Right renal cortex interstitium (tissue), 3 donors: ENCODE measurements around the gene MSH5. TPM values are rescaled to one million over a fixed set of nuclear protein-coding genes. Genes with fewer than 3 reads are reported as not detected.

Source experiments
- DNase-seq, 3 donors: peaks; one replicate each; pipeline ENCODE4 v3.0.0-alpha.2; 2013; ENCODE audit warnings: low read depth in 3 of 3, low spot score in 2 of 3
- polyA plus RNA-seq, 3 donors: library from polyadenylated mRNA; unstranded; fragments of 120-200 nt; gene quantifications; one replicate each; pipeline ENCODE4 v1.2.1, GENCODE V29; 2013; ENCODE audit not compliant: insufficient read length in 3 of 3

Gene MSH5
- polyA plus RNA-seq, 3 donors: 13.8 to 16.7 (median 15.3) TPM

DNA sequence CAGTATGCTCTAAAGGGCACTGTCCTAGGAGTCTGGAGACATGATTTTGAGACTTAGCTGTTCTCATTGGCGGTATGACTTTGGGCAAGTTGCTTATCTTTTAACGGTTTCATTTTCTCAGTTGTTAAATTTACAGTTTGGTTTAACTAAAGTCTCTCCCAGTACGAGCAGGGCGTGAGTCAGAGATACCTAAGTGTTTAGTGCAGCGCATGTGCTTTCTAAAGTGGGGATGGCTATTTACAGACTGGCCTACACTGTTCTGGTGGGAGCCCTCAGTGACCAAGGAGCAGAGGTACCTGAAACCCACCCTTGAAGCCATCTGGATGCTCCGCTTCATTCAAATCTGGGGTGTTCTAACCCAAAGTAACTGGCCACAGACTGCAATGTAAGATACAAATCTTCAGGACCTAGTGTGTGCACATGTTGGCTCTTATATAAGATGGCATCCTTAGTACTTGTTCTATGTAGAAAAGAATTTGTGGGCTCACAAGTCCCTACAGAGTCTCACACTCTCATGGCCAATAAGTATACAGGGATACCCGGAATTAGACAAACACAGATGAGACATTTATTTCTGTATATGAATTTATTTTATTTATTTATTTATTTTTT lies 10.7 kb downstream of the MSH5 start:
- no peak for DNase-seq

DNA sequence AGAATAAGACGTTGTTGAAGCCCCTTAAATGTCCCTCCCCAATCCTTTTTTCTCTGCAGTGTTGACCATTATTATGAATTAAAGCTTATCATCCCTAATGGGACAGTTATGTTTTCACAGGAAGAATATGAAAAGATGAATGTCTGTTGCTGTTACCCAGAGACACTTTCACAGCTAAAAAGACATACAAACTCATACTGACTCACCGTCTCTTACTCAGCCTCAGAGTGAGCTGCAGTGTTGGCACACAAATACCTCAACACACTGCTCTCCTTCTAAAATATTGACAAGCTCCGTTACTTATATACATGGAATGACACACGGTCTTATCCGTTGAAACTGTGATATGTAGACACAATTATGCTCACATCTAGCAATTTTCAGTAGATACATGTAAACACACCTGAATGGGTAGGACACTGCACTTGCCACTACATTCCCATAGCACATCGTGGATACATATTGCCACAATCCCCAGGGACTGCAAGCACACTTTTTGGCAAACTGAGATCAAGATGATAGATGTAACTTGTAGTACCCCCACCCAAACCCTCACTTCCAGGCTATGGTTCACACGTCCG lies 13.0 kb downstream of the MSH5 start:
- DNase-seq: no peak

- no peak for DNase-seq
Measured at GRCh38 chr6:31758281-31758680, 18.5 kb downstream of the MSH5 start.

DNA sequence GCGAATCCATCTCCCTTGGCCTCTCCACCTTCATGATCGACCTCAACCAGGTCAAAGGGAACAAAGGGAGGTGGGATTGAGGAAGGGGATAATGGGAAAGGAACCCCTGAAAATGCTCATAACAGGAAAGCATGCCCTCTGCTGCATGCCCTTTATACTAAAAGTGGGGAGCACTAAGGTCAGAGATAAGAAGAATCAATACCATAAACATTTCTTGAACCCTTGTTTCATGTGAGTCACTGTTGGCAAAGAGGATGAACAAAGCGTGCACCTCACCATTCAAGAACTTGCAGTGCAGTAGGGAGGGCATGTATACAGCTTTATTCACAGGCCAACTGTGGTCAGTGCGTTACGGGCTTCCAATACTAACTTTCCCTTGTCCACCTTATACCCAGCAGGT lies 21.0 kb downstream of the MSH5 start:
- no peak for DNase-seq

- no peak for DNase-seq
Measured at GRCh38 chr6:31761343-31761742, 21.5 kb downstream of the MSH5 start.

DNA sequence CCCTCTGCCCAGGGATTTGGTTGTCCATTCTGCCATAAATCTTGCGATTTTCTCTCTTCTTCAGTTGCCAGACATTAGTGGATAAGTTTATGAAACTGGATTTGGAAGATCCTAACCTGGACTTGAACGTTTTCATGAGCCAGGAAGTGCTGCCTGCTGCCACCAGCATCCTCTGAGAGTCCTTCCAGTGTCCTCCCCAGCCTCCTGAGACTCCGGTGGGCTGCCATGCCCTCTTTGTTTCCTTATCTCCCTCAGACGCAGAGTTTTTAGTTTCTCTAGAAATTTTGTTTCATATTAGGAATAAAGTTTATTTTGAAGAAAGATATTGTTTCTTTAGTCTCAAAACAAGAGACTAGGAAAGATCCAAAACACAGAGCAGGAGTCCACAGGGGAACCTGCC lies 22.6 kb downstream of the MSH5 start, which contains the start of gene SAPCD1:
Gene SAPCD1 (plus strand): TSS at position 301 of the 400 bp plus-strand sequence. CDS start 399 bp downstream, outside the sequence.
- DNase-seq: no peak

DNA sequence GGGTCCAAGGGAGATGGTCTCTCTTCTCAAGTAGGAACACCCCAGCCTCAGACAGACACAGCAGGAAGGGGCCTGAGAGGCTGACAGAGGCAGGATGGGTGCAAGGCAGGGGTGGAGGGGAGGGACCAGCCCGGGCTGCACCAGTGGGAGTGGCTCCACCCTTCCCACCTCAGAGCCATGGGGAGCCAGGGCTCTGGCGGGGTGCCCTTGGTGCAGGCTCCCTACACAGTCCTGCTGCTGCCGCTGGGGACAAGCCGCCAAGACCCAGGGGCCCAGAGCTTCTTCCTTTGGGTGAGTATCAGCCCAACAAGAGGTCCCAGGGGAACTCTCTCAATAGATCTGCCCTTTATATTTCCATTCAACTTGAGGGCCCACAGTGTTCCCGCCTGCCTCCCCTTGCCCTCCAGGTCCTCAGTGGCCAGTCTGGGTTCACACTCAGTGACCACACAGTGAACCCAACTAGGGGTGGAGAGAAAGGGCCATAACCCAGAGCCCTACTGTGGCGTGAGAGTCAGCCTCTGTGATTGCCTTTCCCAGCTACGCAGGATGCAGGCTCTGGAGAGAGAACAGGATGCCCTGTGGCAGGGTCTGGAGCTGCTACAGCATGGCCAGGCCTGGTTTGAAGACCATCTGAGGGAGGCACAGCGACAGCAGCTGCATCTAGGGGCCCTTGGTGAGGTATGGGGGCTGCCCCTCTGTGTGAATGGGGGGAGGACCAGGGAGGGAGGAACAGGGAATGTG lies 23.2 kb downstream of the MSH5 start:
- DNase-seq: no peak

- no peak for DNase-seq
Measured at GRCh38 chr6:31763619-31763940, 23.8 kb downstream of the MSH5 start.

DNA sequence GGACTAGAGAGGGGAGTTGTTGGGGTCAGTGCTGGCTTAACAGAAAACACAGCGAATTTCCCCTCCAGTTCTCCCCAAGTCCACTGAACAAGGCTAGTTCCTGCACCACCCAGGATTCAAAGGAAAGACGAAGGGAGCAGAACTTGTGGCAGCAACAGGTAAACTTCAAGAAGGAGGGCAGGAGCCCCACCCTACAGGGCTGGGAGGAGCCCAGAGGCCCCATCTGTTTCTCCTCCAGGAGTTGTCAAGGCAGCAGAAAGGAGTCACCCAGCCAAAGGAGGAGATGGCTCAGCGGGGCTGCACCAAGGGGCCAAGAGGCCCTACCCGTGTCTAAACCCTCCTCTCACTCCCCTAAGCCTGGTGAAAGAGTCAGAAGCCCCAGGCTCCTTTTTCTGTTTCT lies 24.4 kb downstream of the MSH5 start:
- no peak for DNase-seq

GRCh38 chr6:31765559-31765909 lies 25.7 kb downstream of the MSH5 start:
- DNase-seq: no peak

GRCh38 chr6:31765910-31766794 lies 26.3 kb downstream of the MSH5 start:
- no peak for DNase-seq

DNA sequence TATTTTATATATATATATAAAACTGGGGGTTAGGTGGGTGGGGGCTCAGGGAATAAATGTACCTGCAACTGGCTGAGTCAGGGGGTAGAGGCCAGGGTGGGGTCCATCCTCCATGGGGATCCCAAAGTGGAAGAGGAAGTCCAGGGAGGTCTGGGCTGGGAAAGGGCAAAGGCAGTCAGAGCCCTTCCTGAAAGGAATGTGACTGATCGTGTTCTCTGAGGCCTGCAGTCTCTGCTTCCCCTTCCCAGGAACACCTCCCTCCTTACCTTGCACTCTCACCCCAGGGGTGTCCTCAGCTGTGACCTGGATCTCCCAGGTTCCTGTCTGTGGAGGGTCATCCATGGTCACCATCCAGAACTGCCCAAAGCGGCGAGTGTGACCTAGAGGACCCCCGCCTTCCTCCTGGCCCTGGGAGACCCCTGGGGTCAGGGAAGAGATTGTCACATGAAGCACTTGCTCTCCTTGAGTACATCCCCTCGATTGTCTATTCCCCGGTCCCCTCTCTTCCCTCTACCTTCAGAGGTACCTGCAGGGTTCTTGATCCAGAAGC lies 27.4 kb downstream of the MSH5 start:
- no peak for DNase-seq

GRCh38 chr6:31768363-31769257 lies 28.8 kb downstream of the MSH5 start:
- DNase-seq: no peak

DNA sequence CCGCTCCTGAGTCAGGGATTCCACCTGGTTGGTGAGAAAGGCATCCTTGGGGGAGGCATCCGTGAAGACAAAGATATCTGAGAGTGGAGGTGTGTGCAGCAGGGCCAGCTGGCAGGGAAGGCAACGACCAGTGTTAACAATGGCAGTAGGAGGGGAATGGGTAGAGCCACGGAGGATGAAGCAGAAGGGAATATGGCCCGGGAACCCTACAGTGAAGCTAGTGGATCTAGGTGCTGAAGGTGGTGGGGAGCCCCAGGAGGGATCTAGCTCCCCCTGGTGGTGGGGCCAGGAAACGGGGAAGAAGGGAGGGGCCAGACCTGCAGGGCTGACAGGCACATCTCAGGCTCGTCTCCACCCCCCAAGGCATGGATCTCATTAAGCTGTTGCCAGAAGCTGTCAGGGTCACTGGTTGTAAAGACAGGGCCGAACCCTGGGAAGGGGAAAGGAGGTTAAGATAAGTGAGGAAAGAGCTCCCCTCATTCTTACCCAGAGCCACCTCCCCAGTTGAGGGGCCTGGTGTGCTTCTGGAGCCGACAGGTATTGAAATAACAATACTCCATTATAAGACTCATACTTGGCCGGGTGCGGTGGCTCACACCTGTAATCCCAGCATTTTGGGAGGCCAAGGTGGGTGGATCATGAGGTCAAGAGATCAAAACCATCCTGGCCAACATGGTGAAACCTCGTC lies 30.0 kb downstream of the MSH5 start:
- DNase-seq: no peak

DNA sequence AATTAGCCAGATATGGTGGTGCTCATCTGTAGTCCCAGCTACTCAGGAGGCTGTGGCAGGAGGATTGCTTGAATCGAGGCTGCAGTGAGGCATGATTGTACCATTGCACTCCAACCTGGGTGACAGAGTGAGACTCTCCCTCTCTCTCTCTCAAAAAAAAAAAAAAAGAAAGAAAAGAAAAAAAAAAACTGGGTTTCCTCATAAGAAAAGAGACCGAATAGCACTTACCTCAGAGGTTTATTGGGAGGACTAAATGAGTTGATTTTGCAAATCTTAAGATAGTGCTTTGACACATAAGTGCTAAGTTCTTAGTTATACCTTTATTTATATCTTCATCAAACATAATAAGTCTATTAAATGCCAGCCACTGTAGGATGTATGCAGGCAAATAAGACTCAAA lies 31.1 kb downstream of the MSH5 start:
- DNase-seq: no peak

DNA sequence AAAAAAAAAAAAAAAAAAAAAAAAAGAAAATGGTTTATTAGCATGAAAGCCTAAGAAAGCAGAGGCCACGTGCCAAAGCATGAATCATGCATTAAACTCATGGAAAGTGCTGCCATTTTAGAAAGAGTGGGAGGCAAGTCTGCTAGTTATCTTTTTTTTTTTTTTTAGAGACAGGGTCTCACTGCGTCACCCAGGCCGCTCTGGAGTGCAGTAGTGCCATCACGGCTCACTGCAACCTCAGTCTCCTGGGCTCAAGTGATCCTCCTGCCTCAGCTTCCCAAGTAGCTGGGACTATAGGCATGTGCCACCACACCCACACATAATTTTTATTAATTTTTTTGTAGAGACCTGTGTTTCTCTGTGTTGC lies 32.2 kb downstream of the MSH5 start:
- DNase-seq: no peak

DNA sequence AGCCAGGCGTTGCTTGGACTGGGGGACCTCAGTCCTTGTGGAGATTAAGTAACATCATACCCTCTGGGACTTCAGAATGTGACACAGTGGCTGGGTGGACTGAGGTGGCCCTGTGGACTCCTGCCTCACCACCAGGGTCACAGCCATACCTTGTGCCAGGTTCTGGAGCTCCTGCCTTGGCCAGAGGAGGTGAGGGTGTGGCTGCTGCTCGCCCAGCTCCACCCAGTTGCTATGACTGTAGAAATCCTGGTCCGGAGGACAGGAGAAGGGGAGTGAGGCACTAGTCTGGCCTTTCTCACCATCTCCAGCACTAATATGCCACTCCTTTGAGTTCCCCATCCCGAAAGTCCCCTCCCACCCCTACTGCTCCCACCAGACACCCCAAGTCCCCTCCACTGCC lies 35.4 kb downstream of the MSH5 start:
- DNase-seq: no peak

DNA sequence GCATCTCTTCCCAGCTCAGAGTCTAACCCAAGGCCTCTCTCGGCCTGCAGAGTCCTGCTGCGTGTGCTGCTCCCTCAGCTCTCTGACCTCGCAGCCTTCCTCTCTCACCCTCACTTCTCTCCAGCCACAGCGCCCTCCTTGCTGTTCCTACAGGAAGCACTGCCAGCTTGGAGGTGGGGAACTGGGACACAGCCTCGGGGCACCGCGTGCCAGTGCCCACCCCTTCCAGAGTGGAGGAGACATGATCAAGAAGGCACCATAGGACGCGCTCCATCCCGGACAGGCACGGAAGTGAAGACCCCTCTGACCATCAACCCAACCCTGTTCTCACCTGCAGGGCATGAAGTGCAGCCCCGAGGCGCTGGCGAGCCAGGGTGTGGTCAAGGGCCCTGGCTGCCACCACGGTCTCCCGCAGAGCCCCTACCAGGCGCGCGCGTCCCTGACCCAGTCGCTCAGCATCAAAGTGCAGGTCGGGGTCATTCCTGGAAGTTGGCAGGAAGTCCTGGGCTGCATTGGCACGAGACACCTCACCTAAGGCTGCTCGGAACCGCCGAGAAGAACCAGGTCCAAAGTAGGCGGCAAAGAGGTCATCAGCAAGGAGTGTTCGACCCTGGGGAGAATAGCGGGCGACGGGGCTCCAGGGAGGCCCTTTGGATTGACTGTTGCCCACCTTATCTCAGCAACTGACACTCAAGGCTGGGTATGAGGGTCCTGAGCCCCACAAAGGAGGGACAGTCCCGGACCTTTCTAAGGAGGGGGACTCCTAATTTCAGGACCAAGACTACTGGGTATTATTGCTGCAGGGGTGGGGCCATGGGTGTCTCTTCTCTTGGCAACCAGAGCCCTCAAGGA lies 36.1 kb downstream of the MSH5 start:
- DNase-seq: no peak
